ENCODE data around the gene CACNG7.
"Not testable (repeated sequence)": the region's sequence is repeated elsewhere in the genome, so short reads cannot be mapped to it uniquely, and the experiment has no call there.

CACNG7 gene, protein sequence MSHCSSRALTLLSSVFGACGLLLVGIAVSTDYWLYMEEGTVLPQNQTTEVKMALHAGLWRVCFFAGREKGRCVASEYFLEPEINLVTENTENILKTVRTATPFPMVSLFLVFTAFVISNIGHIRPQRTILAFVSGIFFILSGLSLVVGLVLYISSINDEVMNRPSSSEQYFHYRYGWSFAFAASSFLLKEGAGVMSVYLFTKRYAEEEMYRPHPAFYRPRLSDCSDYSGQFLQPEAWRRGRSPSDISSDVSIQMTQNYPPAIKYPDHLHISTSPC

DNA sequence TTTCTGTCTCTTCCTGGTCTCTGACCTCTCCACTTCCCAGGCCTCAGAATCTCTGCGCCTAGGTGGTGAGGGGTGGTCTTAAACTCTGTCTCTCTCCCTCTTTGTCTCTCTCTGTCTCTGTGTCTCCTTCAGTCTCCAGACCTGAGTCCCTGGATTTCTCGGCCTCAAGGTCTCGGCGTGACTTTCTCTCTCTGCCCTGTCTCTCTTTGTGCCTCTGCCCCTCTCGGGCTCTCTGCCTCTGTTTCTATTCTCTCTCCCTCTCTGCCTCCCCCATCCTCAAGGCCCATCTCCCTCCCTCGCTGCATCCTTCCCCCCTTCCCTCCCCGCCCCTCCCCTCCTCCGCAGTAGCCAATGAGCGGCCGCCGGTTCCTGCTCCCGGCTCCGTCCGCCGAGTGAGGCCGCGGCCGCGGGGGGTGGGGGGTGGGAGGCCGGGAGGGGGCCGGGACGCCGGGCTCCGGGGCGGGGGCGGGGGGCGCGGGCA lies at the start of gene CACNG7:
Gene CACNG7, plus strand, starts transcription at position 344 of the 481 bp plus-strand sequence. CDS start 3,554 bp downstream, outside the sequence.
- DNase-seq: no peak

DNA sequence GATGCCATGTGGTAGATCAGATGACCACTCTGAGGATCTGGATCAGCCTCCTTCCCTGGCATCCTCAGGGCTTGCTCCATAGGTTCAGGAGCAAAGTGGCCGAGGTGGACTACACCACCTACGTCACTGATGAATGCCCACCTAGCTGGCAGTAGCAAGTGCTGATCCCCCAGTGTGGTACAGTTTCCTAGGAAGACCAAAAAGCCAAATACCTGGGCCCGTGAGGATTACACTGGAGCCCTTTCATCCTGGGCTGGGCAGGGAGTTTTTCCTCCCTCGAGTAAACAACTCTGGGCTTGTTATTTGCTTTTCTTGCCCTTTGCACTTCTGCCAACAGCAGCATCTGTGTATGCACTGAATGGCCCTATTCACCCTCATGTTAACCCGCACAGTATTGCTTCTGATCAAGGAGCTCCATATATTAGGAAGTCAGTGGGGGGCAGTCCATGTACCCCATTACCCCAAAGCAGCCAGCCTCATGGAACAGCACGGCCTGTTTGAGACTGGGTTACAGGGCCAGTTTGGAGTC lies 44.7 kb upstream of the CACNG7 start:
- DNase-seq: no peak

DNA sequence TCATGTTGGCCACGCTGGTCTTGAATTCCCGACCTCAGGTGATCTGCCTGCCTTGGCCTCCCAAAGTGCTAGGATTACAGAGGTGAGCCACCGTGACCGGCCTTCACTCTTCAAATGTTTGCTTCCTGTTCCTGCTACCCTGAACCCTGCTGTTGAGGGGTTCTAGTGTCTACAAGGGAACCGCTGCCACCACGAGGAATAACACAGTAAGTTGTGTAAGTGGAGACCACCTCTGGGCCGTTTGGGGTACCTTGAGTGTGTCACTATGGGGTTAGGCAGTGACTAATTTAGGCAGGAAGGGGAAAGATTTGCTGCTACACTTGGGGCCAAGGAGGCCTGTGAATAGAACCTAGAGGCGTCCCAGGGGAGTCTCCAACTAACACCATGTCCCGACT lies 43.6 kb upstream of the CACNG7 start:
- DNase-seq: no peak

DNA sequence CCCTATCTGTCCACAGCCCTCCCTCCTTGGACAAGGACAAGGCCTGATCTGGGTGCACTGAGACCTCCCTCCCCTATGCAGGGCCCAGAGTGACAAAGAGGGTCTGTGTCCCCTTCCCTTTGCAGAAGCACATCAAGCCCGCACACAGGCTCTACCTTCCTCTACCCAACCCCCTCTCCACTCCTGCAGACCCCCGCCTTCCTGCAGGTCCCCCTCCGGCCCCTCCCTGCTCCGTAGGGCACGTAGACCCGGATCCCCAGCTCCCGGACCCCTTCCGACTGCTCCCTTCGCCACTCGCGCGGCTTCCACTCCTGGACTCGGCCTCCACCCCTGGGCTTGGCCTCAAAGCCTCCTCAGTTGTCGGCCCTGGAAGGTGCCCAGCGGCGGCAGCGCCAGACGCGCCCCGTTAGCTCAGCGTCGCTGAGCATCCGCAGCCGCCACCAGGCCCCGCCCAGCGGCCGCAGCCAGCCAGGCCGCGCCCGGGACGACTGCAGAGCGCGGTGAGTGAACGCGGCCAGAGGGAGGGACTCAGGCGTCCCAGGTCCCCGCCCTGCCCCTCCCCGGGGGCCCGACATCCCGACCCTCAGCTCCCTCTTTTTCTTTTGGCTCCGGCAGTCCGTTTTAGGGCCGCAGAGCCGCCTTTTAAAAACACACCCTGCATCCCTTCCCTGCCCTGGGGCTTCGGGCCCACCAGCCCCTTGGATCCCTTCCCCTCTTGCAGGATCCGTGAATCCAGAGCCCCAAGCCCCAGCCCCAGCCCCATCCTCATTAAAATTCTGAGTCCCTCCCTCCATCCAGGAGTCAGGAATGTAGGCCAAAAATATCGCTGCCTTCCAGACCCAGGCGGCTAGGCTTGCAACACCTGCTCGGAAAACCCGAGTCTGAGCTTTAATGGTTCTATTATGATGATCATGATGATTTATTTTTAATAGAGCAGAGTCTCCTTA lies 42.9 kb upstream of the CACNG7 start:
- peak; percentile 82 for DNase-seq

DNA sequence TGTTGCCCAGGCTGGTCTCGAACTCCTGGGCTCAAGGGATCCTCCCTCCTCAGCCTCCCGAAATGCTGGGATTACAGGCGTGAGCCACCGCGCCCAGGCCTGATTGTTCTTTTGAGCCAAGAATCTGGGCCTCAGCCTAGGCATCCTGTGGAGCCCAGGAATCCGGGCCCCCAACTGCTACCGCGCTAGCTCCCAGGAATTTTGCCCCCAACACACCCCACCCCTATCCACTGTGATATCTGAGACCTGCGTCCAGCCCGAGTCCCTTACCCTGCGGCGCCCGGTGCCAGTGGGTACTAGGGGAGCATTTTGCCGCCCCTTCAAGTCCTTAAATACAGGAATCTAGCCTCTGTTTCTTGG lies 42.2 kb upstream of the CACNG7 start:
- DNase-seq: no peak

DNA sequence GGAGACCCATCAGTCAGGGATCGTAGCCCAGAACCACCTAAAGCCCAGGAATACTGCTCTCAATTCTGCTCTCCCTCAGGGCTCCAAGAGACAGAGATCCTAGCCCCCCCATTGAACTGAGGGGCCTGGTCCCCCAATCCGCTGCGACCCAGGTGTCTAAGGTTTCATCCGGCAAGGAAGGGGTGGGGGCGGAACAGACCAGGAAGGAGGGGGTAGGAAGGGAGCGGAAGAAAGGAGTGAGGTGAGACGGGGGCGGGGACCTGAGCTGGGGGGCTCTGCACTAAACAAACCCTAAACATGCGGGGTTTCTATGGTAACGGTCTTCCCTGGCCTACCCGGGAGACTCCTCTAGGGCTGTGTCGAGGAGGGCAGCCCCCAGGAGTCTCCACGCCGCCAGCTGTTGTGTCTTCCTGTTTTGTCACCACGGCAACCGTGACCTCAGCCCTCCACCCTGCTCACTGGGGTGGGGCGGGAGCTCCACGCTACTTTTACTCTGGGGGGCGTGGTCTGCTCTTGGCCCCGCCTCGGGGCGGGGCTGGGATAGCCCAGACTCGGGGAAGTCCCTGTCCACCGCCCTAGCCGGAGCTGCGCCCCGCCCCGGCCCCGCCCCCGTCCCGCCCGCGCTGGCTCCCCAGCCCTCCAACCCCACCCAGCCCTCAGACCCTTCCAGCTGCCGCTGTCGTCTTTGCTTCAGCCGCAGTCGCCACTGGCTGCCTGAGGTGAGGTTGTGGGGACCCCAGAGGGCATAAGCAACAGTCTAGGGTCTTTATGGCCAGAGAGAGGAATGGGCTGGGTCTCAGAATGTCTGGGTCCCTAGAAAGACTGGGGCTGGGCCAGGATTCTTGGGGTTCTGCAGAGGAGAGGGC lies 41.6 kb upstream of the CACNG7 start, which contains the start of gene MYADM:
Gene MYADM, plus strand, starts transcription at position 659 of the 866 bp plus-strand sequence. CDS start 5,647 bp downstream, outside the sequence.
- DNase-seq: peak; percentile 100

DNA sequence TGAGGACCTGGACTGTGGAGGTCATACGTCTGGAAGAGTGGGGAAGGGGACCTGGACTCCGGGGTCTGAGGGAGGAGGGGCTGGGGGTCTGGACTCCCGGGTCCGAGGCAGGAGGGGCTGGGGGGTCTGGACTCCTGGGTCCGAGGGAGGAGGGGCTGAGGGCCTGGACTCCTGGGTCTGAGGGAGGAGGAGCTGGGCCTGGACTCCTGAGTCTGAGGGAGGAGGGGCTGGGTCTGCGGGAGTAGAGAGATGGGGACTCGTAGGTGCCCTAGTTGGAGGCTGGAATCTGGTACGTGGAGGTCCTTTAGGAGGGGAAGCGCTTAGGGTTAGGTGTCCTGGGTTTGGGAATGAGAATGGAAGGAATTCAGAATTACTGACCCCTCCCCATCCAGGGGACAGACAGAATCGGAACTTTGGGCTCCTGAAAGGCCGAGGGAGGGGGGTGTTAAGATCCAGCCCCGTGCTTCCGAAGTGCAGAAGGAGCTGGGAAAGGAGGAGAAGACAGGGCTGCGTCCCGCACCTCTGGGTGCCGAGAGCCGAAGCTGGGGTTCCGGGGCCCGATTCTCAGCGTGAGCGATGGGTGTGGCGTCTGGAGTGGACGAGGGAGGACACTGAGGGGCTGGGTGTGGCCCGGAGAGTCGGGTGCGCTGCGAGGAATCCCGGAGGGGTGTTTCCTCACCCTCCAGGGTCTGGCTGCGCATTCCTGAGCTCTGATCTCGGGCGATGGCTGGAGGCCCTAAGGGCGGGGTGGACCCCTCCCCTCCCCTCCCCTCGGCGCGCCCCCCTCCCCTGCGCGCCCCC lies 40.8 kb upstream of the CACNG7 start:
- DNase-seq: peak; percentile 71

DNA sequence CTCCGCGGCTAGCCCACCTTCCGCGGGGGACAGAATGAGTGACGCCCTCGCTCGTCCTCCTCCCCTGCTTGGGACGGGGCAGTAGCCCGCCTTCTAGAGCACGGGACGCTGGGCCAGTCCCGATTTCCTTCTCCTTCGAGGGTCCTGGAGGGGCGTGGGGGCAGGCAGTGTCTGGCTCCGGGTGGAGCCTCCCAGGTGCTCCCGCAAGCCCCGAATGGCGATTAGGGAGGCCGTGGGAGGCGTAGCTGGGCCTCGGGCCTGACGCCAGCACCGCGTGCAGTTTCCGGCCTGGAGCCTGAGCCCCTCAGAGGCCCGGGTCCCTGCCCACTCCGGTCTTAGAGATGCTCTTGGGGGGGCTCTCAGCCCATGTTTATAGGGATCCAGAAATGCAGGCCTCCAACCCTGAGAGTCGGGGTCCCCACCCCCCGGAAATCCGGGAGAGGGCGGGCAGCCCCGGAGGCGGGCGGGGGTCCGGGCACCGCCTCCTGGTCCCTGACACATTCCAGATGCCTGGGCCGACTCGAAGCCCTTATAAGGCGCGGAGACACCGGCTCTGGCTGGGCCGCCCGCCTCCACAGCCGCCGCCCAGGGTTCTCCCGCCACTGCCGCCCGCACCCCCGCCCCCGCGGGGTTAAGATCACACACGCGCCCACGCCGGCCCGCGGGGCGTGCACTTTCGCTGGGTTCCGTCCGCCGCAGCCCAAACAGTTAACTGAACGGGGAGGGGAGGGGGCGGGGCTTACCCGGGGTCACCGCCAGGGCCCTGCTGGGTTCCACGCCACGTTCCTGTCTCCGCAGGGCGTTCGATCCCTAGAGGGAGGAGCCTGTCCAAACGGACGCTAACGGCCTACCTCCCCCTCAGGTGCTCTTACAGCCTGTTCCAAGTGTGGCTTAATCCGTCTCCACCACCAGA lies 39.9 kb upstream of the CACNG7 start:
- peak; percentile 90 for DNase-seq

DNA sequence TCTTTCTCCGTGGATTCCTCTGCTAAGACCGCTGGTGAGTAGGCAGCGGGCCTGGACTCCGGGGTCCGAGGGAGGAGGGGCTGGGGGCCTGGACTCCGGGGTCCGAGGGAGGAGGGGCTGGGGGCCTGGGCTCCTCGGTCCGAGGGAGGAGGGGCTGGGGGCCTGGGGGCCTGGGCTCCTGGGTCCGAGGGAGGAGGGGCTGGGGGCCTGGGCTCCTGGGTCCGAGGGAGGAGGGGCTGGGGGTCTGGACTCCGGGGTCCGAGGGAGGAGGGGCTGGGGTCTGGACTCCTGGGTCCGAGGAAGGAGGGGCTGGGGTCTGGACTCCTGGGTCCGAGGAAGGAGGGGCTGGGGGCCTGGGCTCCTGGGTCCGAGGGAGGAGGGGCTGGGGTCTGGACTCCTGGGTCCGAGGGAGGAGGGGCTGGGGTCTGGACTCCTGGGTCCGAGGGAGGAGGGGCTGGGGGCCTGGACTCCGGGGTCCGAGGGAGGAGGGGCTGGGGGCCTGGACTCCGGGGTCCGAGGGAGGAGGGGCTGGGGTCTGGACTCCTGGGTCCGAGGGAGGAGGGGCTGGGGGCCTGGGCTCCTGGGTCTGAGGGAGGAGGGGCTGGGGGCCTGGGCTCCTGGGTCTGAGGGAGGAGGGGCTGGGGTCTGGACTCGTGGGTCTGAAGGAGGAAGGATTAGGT lies 39.1 kb upstream of the CACNG7 start:
- not testable (repeated sequence) for DNase-seq

DNA sequence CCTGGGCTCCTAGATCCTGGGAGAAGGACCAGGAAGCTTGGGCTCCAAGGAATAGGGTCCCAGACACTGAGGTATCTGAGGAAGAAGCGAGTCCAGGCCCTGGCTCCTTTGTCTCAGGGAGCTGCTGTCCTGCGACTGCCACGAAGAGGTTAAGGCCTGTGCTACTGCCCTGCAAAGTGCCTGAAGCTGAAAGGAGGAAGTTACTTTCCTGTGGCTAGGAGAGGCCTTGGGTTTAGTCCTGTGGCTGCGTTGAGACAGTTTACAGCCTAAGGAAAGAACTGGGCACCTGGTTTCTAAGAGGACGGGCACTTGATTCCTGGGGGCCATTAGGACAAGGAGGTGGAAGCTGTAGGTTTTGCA lies 38.6 kb upstream of the CACNG7 start:
- DNase-seq: no peak

DNA sequence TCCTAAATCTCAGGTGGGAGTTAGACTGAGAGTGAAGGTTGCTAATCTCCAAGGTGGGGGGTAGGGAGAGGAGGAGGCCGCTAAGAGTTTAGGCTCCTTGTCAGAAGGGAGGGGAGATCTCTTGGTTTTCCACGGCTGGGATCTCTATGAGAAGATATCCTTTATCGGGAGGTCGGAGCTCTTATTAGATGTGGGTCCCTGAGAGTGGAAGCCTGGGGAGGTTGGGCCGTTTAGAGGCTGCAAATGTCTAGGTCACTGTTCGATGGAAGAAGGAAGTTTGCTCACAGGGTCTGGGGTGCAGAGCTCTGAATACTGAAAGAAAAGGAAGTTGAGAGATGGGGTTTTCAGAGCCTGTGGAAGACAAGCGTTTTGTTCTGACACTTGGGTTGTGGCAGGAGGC lies 37.6 kb upstream of the CACNG7 start:
- no peak for DNase-seq

DNA sequence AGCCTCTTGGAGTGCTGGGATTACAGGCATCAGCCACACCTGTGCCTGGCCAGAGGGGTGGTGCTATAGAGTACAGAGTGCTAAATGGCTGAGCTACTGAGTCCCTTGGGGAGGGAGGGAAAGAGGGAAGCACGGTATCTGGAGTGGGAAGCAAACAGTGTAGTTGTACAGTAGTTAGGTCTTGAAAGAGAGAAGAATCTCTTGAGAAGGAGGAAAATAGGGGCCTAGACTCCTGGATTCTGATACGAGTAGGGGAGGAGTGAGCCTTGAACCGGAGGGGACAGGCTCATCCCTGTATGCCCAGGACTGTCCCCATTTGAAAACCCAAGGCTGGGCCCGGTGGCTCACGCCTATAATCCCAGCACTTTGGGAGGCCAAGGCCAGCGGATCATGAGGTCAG lies 36.3 kb upstream of the CACNG7 start:
- no peak for DNase-seq

DNA sequence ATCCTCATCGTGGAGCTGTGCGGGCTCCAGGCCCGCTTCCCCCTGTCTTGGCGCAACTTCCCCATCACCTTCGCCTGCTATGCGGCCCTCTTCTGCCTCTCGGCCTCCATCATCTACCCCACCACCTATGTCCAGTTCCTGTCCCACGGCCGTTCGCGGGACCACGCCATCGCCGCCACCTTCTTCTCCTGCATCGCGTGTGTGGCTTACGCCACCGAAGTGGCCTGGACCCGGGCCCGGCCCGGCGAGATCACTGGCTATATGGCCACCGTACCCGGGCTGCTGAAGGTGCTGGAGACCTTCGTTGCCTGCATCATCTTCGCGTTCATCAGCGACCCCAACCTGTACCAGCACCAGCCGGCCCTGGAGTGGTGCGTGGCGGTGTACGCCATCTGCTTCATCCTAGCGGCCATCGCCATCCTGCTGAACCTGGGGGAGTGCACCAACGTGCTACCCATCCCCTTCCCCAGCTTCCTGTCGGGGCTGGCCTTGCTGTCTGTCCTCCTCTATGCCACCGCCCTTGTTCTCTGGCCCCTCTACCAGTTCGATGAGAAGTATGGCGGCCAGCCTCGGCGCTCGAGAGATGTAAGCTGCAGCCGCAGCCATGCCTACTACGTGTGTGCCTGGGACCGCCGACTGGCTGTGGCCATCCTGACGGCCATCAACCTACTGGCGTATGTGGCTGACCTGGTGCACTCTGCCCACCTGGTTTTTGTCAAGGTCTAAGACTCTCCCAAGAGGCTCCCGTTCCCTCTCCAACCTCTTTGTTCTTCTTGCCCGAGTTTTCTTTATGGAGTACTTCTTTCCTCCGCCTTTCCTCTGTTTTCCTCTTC lies 35.1 kb upstream of the CACNG7 start:
- DNase-seq: no peak

DNA sequence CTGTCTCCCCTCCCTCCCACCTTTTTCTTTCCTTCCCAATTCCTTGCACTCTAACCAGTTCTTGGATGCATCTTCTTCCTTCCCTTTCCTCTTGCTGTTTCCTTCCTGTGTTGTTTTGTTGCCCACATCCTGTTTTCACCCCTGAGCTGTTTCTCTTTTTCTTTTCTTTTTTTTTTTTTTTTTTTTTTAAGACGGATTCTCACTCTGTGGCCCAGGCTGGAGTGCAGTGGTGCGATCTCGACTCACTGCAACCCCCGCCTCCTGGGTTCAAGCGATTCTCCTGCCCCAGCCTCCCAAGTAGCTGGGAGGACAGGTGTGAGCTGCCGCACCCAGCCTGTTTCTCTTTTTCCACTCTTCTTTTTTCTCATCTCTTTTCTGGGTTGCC lies 34.5 kb upstream of the CACNG7 start:
- no peak for DNase-seq

DNA sequence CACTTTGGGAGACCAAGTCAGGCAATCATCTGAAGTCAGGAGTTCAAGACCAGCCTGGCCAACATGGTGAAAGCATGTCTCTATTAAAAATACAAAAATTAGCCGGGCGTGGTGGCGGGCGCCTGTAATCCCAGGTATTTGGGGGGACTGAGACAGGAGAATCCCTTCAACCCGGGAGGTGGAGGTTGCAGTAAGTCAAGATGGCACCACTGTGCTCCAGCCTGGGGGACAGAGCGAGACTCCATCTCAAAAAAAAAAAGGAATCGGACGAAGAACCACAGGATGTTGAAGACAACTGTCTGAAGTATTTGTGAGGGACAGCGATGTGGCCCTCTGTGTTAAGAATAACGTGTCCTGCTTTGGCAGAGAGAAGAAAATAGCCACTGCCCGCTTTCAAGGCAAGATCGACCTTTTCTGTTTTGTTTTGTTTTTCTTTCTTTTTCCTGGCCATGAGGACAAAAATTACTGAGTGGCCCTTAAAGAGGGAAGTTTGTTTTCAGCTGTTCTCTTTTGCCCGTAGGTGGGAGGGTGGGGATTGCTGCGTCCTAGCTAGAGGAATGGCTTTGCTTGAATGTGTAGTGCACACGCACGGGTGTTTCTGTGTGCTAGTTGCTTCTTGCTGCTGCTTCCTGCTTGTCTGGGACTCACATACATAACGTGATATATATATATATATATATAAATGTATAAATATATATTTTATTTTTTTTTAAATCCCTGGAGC lies 33.3 kb upstream of the CACNG7 start:
- DNase-seq: no peak

DNA sequence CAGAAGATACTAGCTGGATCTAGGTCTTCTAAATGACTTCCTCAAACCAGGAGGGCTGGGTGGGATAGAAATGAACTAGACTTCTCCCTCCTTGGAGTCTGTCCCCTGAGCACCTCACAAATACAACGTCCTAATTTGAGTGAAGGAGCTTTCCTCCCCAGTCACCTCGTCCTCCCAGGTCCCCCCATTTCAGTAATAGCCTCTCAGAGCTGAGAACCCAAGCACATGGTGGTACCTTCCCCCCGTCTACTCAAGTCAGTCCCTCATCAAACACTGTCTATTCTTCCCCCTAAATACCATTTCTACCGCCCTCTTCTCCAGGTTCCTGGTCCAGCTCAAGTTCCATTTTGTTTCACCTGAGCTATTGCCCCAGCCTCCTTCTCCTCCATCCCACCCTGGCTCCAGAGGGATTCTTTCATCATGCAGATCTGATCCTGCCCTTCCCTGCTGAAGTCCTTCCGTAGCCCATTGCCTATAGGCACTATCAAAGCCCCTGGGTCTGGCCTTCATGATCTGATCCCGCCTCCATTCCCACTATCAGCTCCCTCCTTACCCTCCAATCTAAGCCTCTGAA lies 32.3 kb upstream of the CACNG7 start:
- no peak for DNase-seq

DNA sequence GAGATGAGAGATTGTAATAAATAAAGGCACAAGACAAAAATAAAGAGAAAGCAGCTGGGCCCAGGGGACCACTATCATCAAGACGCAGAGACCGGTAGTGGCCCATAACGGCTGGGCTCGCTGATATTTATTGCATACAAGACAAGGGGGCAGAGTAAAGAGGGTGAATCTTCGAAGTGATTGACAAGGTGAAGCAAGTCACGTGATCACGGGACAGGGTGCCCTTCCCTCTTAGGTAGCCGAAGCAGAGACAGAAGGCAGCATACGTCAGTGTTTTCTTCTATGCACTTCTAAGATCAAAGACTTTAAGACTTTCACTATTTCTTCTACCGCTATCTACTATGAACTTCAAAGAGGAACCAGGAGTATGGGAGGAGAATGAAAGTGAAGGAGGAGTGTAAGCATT lies 31.7 kb upstream of the CACNG7 start:
- DNase-seq: peak; percentile 69

DNA sequence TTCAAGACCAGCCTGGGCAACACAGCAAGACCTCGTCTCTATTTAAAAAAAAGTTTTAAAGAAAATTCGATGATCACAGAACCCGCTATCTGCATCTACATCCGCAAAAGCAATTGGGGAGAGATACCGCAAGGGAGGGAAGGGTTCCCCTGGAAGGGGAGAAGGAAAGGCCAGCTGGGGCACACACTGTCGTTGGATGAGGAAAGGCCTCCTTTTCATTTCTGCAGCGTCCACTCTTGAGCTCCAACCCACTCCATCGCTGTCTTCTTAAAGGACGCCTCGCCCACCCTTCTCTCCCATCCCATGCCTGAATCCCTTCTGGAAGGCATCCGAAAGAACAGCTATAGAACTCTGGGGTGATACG lies 30.3 kb upstream of the CACNG7 start:
- DNase-seq: no peak

All from activated CD8-positive, alpha-beta memory T cell treated with anti-CD3 and anti-CD28 coated beads for 24 hours (primary cell).